SK-N-SH (cell line): ENCODE measurements around the gene LENG1. TPM values are rescaled to one million over a fixed set of nuclear protein-coding genes. Genes with fewer than 3 reads are reported as not detected.

ENCODE experiments used
- CTCF ChIA-PET: fragments of 300-600, 350-600 bp; formaldehyde crosslinking; extraction: SDS; loops from one replicate; lab custom pipeline; 2021; lab: Yijun Ruan, JAX
- POLR2A ChIA-PET: fragments of 350-600 bp; sonication (Branson Sonifier 250); formaldehyde crosslinking; extraction: SDS; loops from one replicate; lab custom pipeline; 2020; ENCODE audit warnings: antibody characterized with exemption, inconsistent platforms; lab: Yijun Ruan, JAX
- DNase-seq: peaks from one replicate; pipeline ENCODE4 v3.0.0; 2012
- H2AFZ ChIP-seq: fragments of 200-600 bp; sonication (generic); 2 replicates; pipeline ENCODE4 v1.8.1; 2016; ENCODE audit warnings: antibody characterized with exemption, mild to moderate bottlenecking, low read depth
- H3F3A ChIP-seq: fragments of 200-600 bp; sonication (generic); replicated peaks from 2 replicates; pipeline ENCODE3; 2016; ENCODE audit warnings: antibody characterized with exemption, mild to moderate bottlenecking; ENCODE audit not compliant: insufficient read depth
- H3K27ac ChIP-seq, 2 experiments: fragments of 200-500 bp in 1 of 2; fragments of 200-600 bp in 1 of 2; sonication (Bioruptor generic) in 1 of 2; sonication (generic), shearing (Covaris generic) in 1 of 2; 2 replicates each; pipeline versions ENCODE4 v1.5.1 to v1.6.1; 2014 to 2016; ENCODE audit warnings: low read depth in 2 of 2, inconsistent platforms in 1 of 2, low read length in 1 of 2, mild to moderate bottlenecking in 1 of 2, mixed read lengths in 1 of 2
- H3K27me3 ChIP-seq: fragments of 200-600 bp; sonication (generic), shearing (Covaris generic); 2 replicates; pipeline ENCODE4 v1.6.1; 2016; ENCODE audit warnings: mixed run types; ENCODE audit not compliant: insufficient read depth
- H3K36me3 ChIP-seq, 2 experiments: fragments of 200-500 bp in 1 of 2; fragments of 200-600 bp in 1 of 2; sonication (Bioruptor generic) in 1 of 2; sonication (generic) in 1 of 2; replicated peaks in 1 of 2; 2 replicates each; pipeline versions ENCODE3 to v1.5.1; 2014 to 2016; ENCODE audit warnings: low read length in 1 of 2, mild to moderate bottlenecking in 1 of 2; ENCODE audit not compliant: insufficient read depth in 2 of 2, control insufficient read depth in 1 of 2
- H3K4me1 ChIP-seq, 2 experiments: fragments of 200-500 bp in 1 of 2; fragments of 200-600 bp in 1 of 2; sonication (Bioruptor generic) in 1 of 2; sonication (generic), shearing (Covaris generic) in 1 of 2; 2 replicates each; pipeline versions ENCODE4 v1.5.1 to v1.6.1; 2014 to 2016; ENCODE audit warnings: low read depth in 1 of 2, low read length in 1 of 2, mixed run types in 1 of 2; ENCODE audit not compliant: insufficient read depth in 2 of 2, control insufficient read depth in 1 of 2
- H3K4me2 ChIP-seq: fragments of 200-600 bp; sonication (generic), shearing (Covaris generic); 2 replicates; pipeline ENCODE4 v1.6.1; 2017; ENCODE audit warnings: mixed run types
- H3K4me3 ChIP-seq, 2 experiments: fragments of 200-500 bp in 1 of 2; fragments of 200-600 bp in 1 of 2; sonication (Bioruptor generic) in 1 of 2; sonication (generic), shearing (Covaris generic) in 1 of 2; 2 replicates each; pipeline versions ENCODE4 v1.5.1 to v1.8.1; 2014 to 2016; ENCODE audit warnings: low read depth in 2 of 2, inconsistent platforms in 1 of 2, low read length in 1 of 2, mild to moderate bottlenecking in 1 of 2, mixed read lengths in 1 of 2, moderate library complexity in 1 of 2
- H3K79me2 ChIP-seq: fragments of 200-600 bp; sonication (generic); 2 replicates; pipeline ENCODE4 v1.8.1; 2017; ENCODE audit warnings: mild to moderate bottlenecking; ENCODE audit not compliant: insufficient read depth
- H3K9ac ChIP-seq: fragments of 200-600 bp; sonication (generic); 2 replicates; pipeline ENCODE4 v1.6.1; 2017; ENCODE audit warnings: mixed run types
- H3K9me2 ChIP-seq: fragments of 200-600 bp; sonication (generic); 2 replicates; pipeline ENCODE4 v1.6.1; 2017; ENCODE audit warnings: mixed run types
- H3K9me3 ChIP-seq: fragments of 200-600 bp; sonication (generic); 2 replicates; pipeline ENCODE4 v1.6.1; 2017; ENCODE audit warnings: mixed run types, mild to moderate bottlenecking, moderate library complexity
- H4K20me1 ChIP-seq: fragments of 200-600 bp; sonication (generic); 2 replicates; pipeline ENCODE4 v1.6.1; 2017; ENCODE audit warnings: mild to moderate bottlenecking, mixed run types; ENCODE audit not compliant: insufficient read depth
- CHD2 ChIP-seq: fragments of 150-350 bp; IDR thresholded peaks from 2 replicates; pipeline ENCODE4 v1.6.1; 2018; ENCODE audit warnings: low read length; ENCODE audit not compliant: partially characterized antibody
- CTCF ChIP-seq: fragments of 200-600 bp; sonication (generic); IDR thresholded peaks from 2 replicates; pipeline ENCODE4 v1.6.1; 2017; ENCODE audit warnings: antibody characterized with exemption, mild to moderate bottlenecking, moderate library complexity
- EP300 ChIP-seq, 2 experiments: IDR thresholded peaks; 2 replicates each; pipeline versions ENCODE4 v1.4.0 to v1.6.1; 2012; ENCODE audit warnings: borderline replicate concordance in 1 of 2, low read depth in 1 of 2, low read length in 1 of 2
- GABPA ChIP-seq: IDR thresholded peaks from 2 replicates; pipeline ENCODE4 v1.4.0; 2012; ENCODE audit warnings: low read depth, mild to moderate bottlenecking
- IRF3 ChIP-seq: fragments of 150-350 bp; IDR thresholded peaks from 2 replicates; pipeline ENCODE4 v1.6.1; 2016; ENCODE audit warnings: mild to moderate bottlenecking, low read depth, low read length
- JUND ChIP-seq: IDR thresholded peaks from 2 replicates; pipeline ENCODE4 v1.4.0; 2012
- SMC3 ChIP-seq: IDR thresholded peaks from 2 replicates; pipeline ENCODE4 v1.6.1; 2012; ENCODE audit warnings: low read depth, low read length, improper control_type of control experiment
- TEAD4 ChIP-seq: IDR thresholded peaks from 2 replicates; pipeline ENCODE4 v1.4.0; 2012; ENCODE audit warnings: mild to moderate bottlenecking, borderline replicate concordance; ENCODE audit not compliant: insufficient read depth
- ZBTB33 ChIP-seq: IDR thresholded peaks from 2 replicates; pipeline ENCODE4 v1.4.0; 2012; ENCODE audit warnings: low read depth, borderline replicate concordance
- WGBS: methylation state at CpG from one replicate; pipeline ENCODE4 v1.1.6; 2017; ENCODE audit warnings: low lambda C conversion rate; 5-methylcytosine and 5-hydroxymethylcytosine counted together
- polyA plus RNA-seq, 3 experiments: library from polyadenylated mRNA; depleted of rRNA; stranded (reverse); fragments of >200 nt; gene quantifications; 2 replicates each; pipeline ENCODE4 v1.2.3, GENCODE V29; 2012

The LENG1 gene
- polyA plus RNA-seq, 1 of the 3 experiments (the other 2 are of a cell fraction), result 11.4 TPM

- no peak for TF ChIP-seq CTCF
- no peak for TF ChIP-seq SMC3
- no peak for TF ChIP-seq ZBTB33
- TF ChIP-seq, all 33 proteins: peak for 0
Observed at GRCh38 chr19:54173951-54174834, 14.7 kb upstream of the LENG1 start (continued).

GRCh38 chr19:54173359-54173699 is 13.8 kb upstream of the LENG1 start:
- CTCF ChIA-PET, result interaction anchor here (0.8 to 2.6 kb wide), 5 partner anchors 10 to 217 kb away, joined by 3 to 9 read pairs (median 6); partner anchors contain the start of genes LENG1 and MBOAT7
- H3K4me2 ChIP-seq, result no peak overlapping the region
- H3K9ac ChIP-seq, result no peak overlapping the region
- H3K79me2 ChIP-seq, result no peaks in the 10 kb centered on the region
- WGBS, result 80% methylated on average over 11 of the region's 15 CpGs
- no peak overlapping the region for H3K4me3 ChIP-seq
- H3K9me2 ChIP-seq, result no peaks in the 10 kb centered on the region
- no peaks in the 10 kb centered on the region for H3K27me3 ChIP-seq
- TF ChIP-seq TEAD4 (no peak), EP300 (IDR thresholded peaks at IDR 0.05; ENCODE audit: borderline replicate concordance in 1 of 2, low read depth in 1 of 2, low read length in 1 of 2) (no peak), CHD2 (no peak), GABPA (no peak; the same call in 1 of the 2 replicates), JUND (0 out of 2 replicates have a peak, but pooled peaks have one; percentile 1), IRF3 (no peak)
- H3F3A ChIP-seq, result peaks cover 5% of the 10 kb centered on the region
- H3K9me3 ChIP-seq, result no peaks in the 10 kb centered on the region
- H2AFZ ChIP-seq, result no peak overlapping the region
- no peak overlapping the region for H3K27ac ChIP-seq
- peaks cover 2 to 8% of the 10 kb centered on the region in 2 experiments for H3K36me3 ChIP-seq
- POLR2A ChIA-PET, result no interaction called here
- H4K20me1 ChIP-seq, result no peaks in the 10 kb centered on the region
- peaks cover 5 to 6% of the 10 kb centered on the region in 2 experiments; a peak in 2 of 4 replicates for H3K4me1 ChIP-seq
- DNase-seq, result no peak
